Medulla oblongata (tissue), 1 donor: Measurements from ENCODE around the gene SCUBE1.

ENCODE experiments used
- DNase-seq: peaks from one replicate; pipeline ENCODE4 v3.0.0-alpha.2; 2015; ENCODE audit errors: extremely low spot score

Gene SCUBE1

GRCh38 chr22:43326331-43327156 is 16.6 kb downstream of the SCUBE1 start:
- no peak for DNase-seq

GRCh38 chr22:43325176-43325575 is 18.0 kb downstream of the SCUBE1 start:
- no peak for DNase-seq

- DNase-seq = no peak
Observed at GRCh38 chr22:43320943-43321900, 21.9 kb downstream of the SCUBE1 start.

GRCh38 chr22:43319661-43320486 is 23.3 kb downstream of the SCUBE1 start:
- DNase-seq = no peak

GRCh38 chr22:43317239-43317638 is 25.9 kb downstream of the SCUBE1 start:
- no peak for DNase-seq

GRCh38 chr22:43315687-43316217 is 27.4 kb downstream of the SCUBE1 start:
- DNase-seq = no peak

- DNase-seq = no peak
Observed at GRCh38 chr22:43314611-43315010, 28.6 kb downstream of the SCUBE1 start.

GRCh38 chr22:43313890-43314474 is 29.2 kb downstream of the SCUBE1 start:
- DNase-seq = no peak

- DNase-seq = no peak
Observed at GRCh38 chr22:43313244-43313889, 29.8 kb downstream of the SCUBE1 start.

- no peak for DNase-seq
Observed at GRCh38 chr22:43312608-43313007, 30.6 kb downstream of the SCUBE1 start.

- no peak for DNase-seq
Observed at GRCh38 chr22:43310798-43311197, 32.4 kb downstream of the SCUBE1 start.

GRCh38 chr22:43310311-43310710 is 32.9 kb downstream of the SCUBE1 start:
- no peak for DNase-seq

GRCh38 chr22:43308836-43309235 is 34.3 kb downstream of the SCUBE1 start:
- DNase-seq = no peak

GRCh38 chr22:43308060-43308830 is 34.9 kb downstream of the SCUBE1 start:
- DNase-seq = no peak

- no peak for DNase-seq
Observed at GRCh38 chr22:43305806-43306205, 37.4 kb downstream of the SCUBE1 start.

- no peak for DNase-seq
Observed at GRCh38 chr22:43304831-43305590, 38.2 kb downstream of the SCUBE1 start.

GRCh38 chr22:43303751-43304150 is 39.4 kb downstream of the SCUBE1 start:
- DNase-seq = no peak

- no peak for DNase-seq
Observed at GRCh38 chr22:43303166-43303565, 40.0 kb downstream of the SCUBE1 start.

- DNase-seq = no peak
Observed at GRCh38 chr22:43302531-43303041, 40.6 kb downstream of the SCUBE1 start.
